Epithelial cell of proximal tubule (primary cell): ENCODE results near the gene IGF2BP3. TPM values are rescaled to one million over a fixed set of nuclear protein-coding genes. Genes with fewer than 3 reads are reported as not detected.

Experiments used
- DNase-seq: peaks from one replicate; pipeline ENCODE4 v3.0.0-alpha.2; 2011; ENCODE audit warnings: low read depth
- H3K4me3 ChIP-seq: 2 replicates; pipeline ENCODE4 v1.5.1; 2011; ENCODE audit warnings: low read depth, mild to moderate bottlenecking, low read length
- CTCF ChIP-seq: conservative IDR thresholded peaks from 2 replicates; pipeline ENCODE4 v1.5.1; 2012; ENCODE audit warnings: low read depth, mild to moderate bottlenecking, low read length
- total RNA-seq: library from RNA; depleted of rRNA; stranded (reverse); fragments of >200 nt; gene quantifications from 2 replicates; pipeline ENCODE4 v1.2.3, GENCODE V29; 2015

Gene IGF2BP3
- total RNA-seq, 1 donor from 2014 or later = 42.4 TPM

GRCh38 chr7:23443974-23444373 is 26.3 kb downstream of the IGF2BP3 start:
- TF ChIP-seq CTCF = no peak
- H3K4me3 ChIP-seq = no peak overlapping the region
- no peak for DNase-seq

DNA sequence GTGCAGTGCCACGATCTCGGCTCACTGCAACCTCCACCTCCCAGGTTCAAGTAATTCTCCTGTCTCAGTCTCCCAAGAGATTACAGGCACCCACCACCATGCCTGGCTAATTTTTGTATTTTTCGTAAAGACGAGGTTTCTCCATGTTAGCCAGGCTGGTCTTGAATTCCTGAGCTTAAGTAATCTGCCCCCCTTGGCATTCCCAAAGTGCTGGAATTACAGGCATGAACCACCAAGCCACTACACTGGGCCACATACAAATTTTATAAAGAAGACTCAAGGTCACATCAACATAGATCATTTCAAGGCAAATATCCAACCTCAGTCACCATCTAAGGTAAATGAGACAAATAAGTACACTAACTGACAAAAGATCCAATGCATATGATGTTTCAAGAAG is 32.1 kb downstream of the IGF2BP3 start:
- DNase-seq = no peak
- H3K4me3 ChIP-seq = no peak overlapping the region
- no peak for TF ChIP-seq CTCF

DNA sequence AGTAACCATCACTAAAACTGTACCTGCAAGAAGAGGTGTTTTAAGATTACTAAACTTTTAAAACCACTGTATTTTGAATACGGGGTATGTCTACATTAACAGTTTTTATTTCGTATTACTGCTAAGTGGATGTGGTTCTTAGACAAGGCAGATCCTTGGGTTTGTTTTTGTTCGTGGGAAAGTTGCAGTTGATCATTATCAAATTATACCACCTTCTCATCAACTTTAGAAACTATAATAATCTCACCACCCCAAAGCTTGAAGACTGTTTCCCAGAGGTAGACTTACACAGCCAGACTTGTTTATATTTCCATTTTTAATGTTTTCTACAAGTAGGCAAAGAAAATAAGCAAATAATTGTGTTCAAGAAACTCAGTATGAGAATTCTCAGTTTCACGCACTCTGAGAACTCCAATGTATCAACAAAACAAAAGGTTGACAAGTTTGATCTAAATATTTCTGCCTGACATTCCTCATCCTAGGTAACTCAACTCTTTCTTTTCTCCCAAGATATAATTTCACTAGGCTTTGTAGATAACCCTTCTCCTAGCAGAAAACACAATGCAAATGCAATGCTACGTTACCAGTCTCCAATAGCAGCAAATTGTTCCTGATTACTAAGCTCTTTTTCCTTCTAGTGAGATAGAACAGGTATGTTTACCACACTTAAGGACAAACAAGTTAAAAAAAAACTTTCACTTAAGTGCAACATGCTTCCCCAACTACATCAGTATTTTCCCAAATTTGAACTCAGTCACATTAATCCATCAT is 36.0 kb downstream of the IGF2BP3 start:
- TF ChIP-seq CTCF = no peak
- no peak for DNase-seq
- H3K4me3 ChIP-seq = no peak overlapping the region

- H3K4me3 ChIP-seq = no peak overlapping the region
- DNase-seq = no peak
- no peak for TF ChIP-seq CTCF
Observed at GRCh38 chr7:23431702-23432199, 38.5 kb downstream of the IGF2BP3 start.

GRCh38 chr7:23430893-23431259 is 39.4 kb downstream of the IGF2BP3 start:
- no peak for DNase-seq
- TF ChIP-seq CTCF = no peak
- no peak overlapping the region for H3K4me3 ChIP-seq

GRCh38 chr7:23426876-23427275 is 43.4 kb downstream of the IGF2BP3 start:
- no peak for TF ChIP-seq CTCF
- DNase-seq = no peak
- no peak overlapping the region for H3K4me3 ChIP-seq

DNA sequence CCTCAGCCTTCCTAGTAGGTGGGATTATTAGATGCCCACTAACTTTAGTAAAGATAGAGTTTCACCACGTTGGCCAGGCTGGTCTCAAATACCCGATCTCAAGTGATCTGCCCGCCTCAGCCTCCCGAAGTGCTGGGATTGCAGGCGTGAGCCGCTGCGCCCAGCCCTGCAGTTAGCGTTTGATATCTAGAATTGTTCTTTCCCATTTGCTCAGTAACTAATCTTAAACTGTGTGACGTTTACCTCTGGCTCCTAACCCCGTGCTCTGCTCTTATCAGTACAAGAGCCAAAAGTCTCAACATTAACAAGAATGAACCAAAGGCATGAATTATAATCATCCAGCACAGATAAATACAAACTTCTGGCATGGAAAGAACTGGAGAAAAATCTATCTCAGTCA is 47.4 kb downstream of the IGF2BP3 start:
- no peak overlapping the region for H3K4me3 ChIP-seq
- DNase-seq = no peak
- TF ChIP-seq CTCF = no peak
